Fibroblast of pulmonary artery (primary cell): ENCODE data around the gene ACOT7.
"Not testable (repeated sequence)": the region's sequence is repeated elsewhere in the genome, so short reads cannot be mapped to it uniquely, and the experiment has no call there.

Experiments
- DNase-seq: peaks from one replicate; pipeline ENCODE4 v3.0.0-alpha.2; 2010; ENCODE audit warnings: low read depth
- H3K4me3 ChIP-seq: replicated peaks from 2 replicates; pipeline ENCODE4 v1.5.1; 2011; ENCODE audit warnings: low read depth, mild to moderate bottlenecking, control low read depth, low read length, moderate library complexity
- TF ChIP-seq, protein P1 (sequence below): IDR thresholded peaks from 2 replicates; pipeline ENCODE4 v1.5.1; 2011; ENCODE audit warnings: mild to moderate bottlenecking, control low read depth, low read length, inconsistent platforms; ENCODE audit errors: missing control alignments

The ACOT7 gene

DNA sequence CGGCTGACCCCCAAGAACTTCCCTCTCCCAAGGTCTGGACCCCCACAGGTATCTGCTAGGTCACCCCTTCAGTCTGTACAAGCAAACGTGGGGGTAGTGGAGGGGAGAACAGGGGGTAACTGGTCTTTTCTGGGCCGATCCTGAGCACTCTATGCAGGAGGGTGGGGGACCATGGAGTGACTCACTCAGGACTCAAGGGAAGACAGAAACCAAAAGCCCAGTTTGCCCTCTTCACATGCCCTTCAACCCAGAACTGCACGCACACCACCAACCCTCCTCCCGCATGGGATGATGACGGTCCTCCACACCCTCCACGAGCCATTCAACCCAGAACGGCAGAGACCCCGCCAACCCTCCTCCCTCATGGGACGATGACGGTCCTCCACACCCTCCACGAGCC is 79.1 kb downstream of the ACOT7 start:
- no peak for DNase-seq
- TF ChIP-seq, protein P1, sequence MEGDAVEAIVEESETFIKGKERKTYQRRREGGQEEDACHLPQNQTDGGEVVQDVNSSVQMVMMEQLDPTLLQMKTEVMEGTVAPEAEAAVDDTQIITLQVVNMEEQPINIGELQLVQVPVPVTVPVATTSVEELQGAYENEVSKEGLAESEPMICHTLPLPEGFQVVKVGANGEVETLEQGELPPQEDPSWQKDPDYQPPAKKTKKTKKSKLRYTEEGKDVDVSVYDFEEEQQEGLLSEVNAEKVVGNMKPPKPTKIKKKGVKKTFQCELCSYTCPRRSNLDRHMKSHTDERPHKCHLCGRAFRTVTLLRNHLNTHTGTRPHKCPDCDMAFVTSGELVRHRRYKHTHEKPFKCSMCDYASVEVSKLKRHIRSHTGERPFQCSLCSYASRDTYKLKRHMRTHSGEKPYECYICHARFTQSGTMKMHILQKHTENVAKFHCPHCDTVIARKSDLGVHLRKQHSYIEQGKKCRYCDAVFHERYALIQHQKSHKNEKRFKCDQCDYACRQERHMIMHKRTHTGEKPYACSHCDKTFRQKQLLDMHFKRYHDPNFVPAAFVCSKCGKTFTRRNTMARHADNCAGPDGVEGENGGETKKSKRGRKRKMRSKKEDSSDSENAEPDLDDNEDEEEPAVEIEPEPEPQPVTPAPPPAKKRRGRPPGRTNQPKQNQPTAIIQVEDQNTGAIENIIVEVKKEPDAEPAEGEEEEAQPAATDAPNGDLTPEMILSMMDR = no peak
- H3K4me3 ChIP-seq = no peak overlapping the region

DNA sequence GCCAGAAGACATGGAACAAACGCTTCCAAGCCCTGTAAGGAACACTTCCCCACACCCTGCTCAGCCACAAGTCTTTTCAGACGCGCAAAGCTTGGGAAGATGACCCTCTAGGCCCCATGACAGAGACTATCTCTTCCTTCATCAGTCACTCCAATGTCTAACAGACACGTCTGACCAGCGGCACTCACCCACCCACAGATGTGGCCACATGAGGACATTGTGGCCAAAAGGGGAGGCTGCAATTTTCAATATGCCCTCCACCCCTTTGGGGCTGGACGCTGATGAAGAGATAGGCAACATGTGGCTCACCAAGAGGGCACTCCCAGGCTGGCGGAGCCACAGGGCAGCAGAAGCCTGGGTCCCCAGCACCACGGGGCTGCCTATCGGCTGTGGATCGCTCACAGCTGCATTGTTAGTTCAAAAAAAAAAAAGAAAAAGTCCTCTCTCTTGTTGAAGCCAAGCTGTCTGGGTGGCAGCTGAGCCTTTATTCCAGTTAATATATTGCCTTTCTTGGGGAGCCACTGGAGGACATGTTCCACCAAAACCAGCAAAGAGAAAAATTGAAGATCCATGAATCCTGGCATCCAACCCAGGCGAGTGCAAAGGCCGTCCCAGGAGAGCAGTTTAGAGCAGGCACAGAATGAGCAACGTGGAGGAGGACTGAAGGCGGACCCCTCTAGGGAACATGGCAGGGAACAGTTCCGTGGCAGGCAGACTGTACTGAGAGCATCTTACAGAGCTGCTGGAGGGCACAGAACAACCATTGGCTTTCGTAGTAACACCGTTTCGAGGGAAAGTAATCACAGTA is 80.0 kb downstream of the ACOT7 start:
- TF ChIP-seq, protein P1 = no peak
- no peak for DNase-seq
- no peak overlapping the region for H3K4me3 ChIP-seq

DNA sequence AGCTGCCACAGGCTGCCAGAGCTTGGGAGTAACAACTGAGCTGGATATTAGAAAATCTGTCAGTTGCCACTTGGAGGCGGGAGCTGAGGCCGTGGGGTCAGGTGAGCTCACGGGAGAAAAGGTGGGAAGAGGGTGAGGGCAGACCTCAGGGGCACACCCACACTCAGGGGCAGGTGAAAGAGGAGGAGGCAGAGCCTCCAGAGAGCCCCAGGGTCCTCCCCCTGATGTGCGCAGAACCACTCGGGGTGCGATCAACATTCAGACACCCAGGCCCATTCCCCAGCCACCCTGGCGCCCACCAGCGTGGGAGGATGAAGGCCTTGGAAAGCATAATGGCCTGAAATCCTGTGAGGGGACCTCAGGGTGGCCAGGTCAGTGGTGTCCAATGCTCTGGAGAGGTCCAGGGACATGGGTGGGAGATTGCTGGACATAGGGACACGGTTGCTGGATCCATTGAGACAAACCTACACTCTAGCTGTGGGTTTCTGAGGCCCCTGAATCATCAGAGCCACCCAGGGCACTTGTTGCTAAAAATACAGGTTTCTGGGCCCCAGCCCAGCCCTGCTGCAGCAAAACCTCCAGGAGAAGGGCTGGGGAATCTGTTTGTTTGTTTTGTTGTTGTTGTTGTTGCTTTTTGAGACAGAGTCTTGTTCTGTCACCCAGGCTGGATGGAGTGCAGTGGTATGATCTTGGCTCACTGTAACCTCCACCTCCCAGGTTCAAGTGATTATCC is 83.3 kb downstream of the ACOT7 start:
- DNase-seq = no peak
- TF ChIP-seq, protein P1 = no peak

DNA sequence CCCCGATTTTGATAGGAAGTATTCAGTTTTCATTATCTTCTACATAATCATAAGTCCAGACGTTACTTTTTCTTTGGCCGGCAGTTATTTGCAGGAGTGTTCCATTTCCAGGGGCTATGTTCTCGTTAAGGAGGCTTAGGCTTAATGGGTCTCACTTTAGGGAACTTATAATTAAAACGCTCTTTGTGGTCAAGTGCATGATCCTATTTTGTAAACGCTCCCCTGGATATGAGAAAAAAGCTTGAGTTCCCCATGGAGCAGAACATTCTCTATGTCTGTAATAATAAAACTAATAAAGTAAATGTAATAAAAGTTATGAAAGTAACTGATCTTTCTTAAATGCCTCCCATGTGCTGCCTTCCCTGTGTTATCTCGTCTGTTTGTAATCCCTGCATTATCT is 84.0 kb downstream of the ACOT7 start:
- H3K4me3 ChIP-seq = no peak overlapping the region
- no peak for DNase-seq
- TF ChIP-seq, protein P1 = no peak

More for the DNA sequence above, 83.3 kb downstream of the ACOT7 start:
- no peak overlapping the region for H3K4me3 ChIP-seq

DNA sequence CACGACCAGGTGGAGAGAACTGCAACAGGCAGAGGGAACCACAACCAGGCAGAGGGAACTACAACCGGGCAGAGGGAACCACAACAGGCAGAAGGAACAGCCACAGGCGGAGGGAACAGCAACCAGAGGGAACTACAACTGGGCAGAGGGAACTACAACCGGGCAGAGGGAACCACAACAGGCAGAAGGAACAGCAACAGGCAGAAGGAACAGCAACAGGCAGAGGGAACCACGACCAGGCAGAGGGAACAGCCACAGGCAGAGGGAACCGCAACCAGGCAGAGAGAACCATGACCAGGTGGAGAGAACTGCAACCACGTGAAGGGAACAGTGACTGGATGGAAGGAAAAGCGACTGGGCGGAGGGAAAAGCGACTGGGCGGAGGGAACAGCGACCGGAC is 85.1 kb downstream of the ACOT7 start:
- H3K4me3 ChIP-seq = no peak overlapping the region
- TF ChIP-seq, protein P1 = no peak
- DNase-seq = no peak

DNA sequence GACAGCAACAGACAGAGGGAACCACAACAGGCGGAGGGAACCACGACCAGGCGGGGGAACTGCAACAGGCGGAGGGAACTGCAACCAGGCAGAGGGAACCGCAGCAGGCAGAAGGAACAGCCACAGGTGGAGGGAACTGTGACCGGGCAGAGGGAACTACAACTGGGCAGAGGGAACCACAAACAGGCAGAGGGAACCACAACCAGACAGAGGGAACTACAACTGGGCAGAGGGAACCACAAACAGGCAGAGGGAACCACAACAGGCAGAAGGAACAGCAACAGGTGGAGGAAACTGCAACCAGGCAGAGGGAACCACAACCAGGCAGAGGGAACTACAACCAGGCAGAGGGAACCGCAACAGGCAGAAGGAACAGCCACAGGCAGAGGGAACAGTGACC is 85.9 kb downstream of the ACOT7 start:
- not testable (repeated sequence) for H3K4me3 ChIP-seq, DNase-seq

DNA sequence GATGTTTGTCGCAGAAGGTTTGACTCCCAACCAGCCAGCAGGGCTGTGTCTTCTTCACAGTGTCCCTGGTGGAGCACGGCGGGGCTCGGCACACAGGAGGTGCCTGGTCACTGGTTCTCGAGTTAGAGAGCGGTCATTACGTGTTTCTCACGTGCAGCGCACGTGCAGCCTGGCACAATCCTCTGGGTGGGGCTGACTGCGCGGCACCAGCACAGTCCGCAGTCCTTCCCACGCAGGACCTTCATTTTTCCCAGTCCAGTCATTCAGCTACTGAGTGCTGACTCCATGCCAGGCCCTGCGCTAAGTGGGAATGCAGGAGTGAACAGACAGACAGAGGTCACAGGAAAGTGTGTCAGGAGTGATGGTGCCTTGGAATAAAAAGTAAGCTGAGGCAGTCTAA is 86.5 kb downstream of the ACOT7 start:
- H3K4me3 ChIP-seq = no peak overlapping the region
- no peak for DNase-seq
- TF ChIP-seq, protein P1 = no peak
